Upper lobe of left lung (tissue), 6 donors: ENCODE measurements around the gene ASGR1. TPM values are rescaled to one million over a fixed set of nuclear protein-coding genes. Genes with fewer than 3 reads are reported as not detected.

Source experiments
- ATAC-seq, 2 donors: fragments of 200-7000 bp; cut with Tn5 transposase; one replicate each; pipeline ENCODE4 v1.9.1; 2022; ENCODE audit warnings: mild to moderate bottlenecking in 2 of 2, moderate library complexity in 2 of 2; ENCODE audit not compliant: low FRiP score in 2 of 2
- DNase-seq, 2 donors: peaks; one replicate each; pipeline ENCODE4 v3.0.0-alpha.2; 2019 to 2020
- H3K27ac ChIP-seq, 4 donors: fragments of 200-600 bp; sonication (generic); one replicate each; pipeline ENCODE4 v1.5.1; 2016 to 2019
- H3K27me3 ChIP-seq, 4 donors: fragments of 200-600 bp; sonication (generic); one replicate each; pipeline ENCODE4 v1.5.1; 2017 to 2019
- H3K36me3 ChIP-seq, 4 donors: fragments of 200-600 bp; sonication (generic); one replicate each; pipeline ENCODE4 v1.5.1; 2016 to 2019
- H3K4me1 ChIP-seq, 4 donors: fragments of 200-600 bp; sonication (generic); one replicate each; pipeline ENCODE4 v1.5.1; 2018 to 2019
- H3K4me3 ChIP-seq, 4 donors: fragments of 200-600 bp; sonication (generic); one replicate each; pipeline ENCODE4 v1.5.1; 2017 to 2019; ENCODE audit warnings: mild to moderate bottlenecking in 2 of 4, moderate library complexity in 1 of 4
- H3K9me3 ChIP-seq, 4 donors: fragments of 200-600 bp; sonication (generic); one replicate each; pipeline ENCODE4 v1.5.1; 2018 to 2019
- EP300 ChIP-seq, 4 donors: sonication (generic); formaldehyde crosslinking; IDR thresholded peaks; one replicate each; pipeline ENCODE4 v1.5.1; 2017; ENCODE audit warnings: antibody characterized with exemption in 4 of 4, control low read depth in 2 of 4
- POLR2A ChIP-seq, 4 donors: fragments of 450-650 bp; IDR thresholded peaks; one replicate each; pipeline ENCODE4 v1.5.1; 2016 to 2017; ENCODE audit warnings: antibody characterized with exemption in 4 of 4, mild to moderate bottlenecking in 2 of 4
- POLR2AphosphoS5 ChIP-seq, 2 donors: sonication (generic); formaldehyde crosslinking; IDR thresholded peaks; one replicate each; pipeline ENCODE4 v1.5.1; 2017; ENCODE audit warnings: antibody characterized with exemption in 2 of 2
- WGBS, 2 donors: methylation state at CpG; one replicate each; pipeline ENCODE4 v1.1.5; 2017 to 2018; 5-methylcytosine and 5-hydroxymethylcytosine counted together
- total RNA-seq, 6 donors: library from RNA; depleted of rRNA in 4 of 6; stranded (reverse); fragments of >200 nt in 4 of 6; gene quantifications; one replicate each; pipeline versions ENCODE4 v1.1.0 to v1.2.1, GENCODE V29; 2016 to 2021
- TF ChIP-seq, protein P1 (sequence below), 6 experiments: fragments of 450-650 bp in 4 of 6; fragments of 200-600 bp in 2 of 6; sonication (generic) in 2 of 6; IDR thresholded peaks; one replicate each; pipeline ENCODE4 v1.5.1; 2016 to 2019; ENCODE audit warnings: antibody characterized with exemption in 6 of 6
- donor health status: DM: no; HTN: no; CAD: no; lungs with moderate emphysema.
- donor health status: DM: no; HTN: yes; CAD: no; lungs with severe emphysema.

The ASGR1 gene
- total RNA-seq, 6 donors from 2014 or later, result 1.1 to 11.5 (median 6.8) TPM; not detected in 1

DNA sequence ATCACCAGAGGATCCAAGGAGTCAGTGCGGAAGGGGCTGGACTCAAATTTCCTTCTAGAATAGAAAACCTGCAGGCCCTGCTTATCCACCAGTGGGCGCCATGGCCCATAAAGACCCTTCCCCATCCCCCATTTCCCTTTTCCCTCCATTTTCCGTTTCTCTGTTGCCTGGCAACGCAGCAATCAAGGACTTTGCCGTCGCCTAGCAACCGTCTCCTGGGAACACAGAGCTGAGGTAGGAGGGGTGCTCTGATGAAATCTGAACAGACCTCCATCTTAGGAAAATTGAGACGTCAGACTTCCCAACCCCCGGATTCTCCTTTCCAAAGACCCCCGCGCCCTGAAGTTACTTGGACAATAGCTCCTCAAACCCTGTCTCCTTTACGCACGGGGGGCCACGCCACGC, 34.7 kb upstream of the ASGR1 start:
- H3K4me1 ChIP-seq, result peaks cover 41 to 54% (median 43%) of the 10 kb centered on the region in 4 donors
- ATAC-seq (peak in 1 of 2 donors; percentile 2), DNase-seq (peak in 1 of 2 donors; percentile 69)

DNA sequence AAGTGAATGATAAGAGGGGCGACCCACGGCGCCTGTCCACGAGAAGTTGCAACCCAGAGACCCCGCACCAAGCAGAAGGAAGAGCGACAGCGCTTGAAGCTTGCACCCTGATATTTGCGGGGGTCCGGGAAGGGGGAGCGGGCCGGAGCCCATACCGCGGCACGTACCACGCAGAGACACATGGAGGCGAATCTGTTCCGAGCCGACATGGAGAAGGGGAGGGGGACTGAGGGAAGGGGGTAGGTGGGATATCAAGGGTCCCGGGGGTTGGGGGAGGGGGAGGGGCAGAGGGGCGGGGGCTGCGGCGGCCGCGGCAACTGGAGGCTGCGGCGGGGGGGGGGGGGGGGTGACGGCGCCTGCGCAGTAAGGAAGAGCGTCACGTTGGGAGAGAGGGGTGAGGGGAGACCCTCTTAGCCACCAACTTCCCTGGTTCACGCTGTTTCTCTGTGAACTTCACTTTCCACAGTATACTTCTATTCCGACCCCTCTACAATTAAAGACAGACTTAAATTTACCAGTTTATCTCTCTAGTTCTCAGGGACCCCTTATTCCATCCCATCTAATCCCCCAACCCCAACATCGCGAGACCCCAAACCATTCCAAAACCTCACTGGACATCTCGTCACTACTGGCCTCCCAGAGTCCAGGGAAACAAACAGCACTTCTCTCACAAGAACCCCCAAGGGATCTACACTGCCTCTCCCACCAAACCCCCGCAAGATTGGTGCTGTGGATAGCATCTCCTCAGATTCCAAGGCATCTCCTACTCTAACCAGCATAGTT, 32.5 kb upstream of the ASGR1 start:
- Histone ChIP-seq H3K4me1 (peaks cover 25 to 33% (median 26%) of the 10 kb centered on the region in 4 donors), H3K4me3 (no peak overlapping the region), H3K36me3 (no peaks in the 10 kb centered on the region), H3K27ac (no peak overlapping the region), H3K9me3 (no peaks in the 10 kb centered on the region), H3K27me3 (no peaks in the 10 kb centered on the region)
- TF ChIP-seq, protein P1, sequence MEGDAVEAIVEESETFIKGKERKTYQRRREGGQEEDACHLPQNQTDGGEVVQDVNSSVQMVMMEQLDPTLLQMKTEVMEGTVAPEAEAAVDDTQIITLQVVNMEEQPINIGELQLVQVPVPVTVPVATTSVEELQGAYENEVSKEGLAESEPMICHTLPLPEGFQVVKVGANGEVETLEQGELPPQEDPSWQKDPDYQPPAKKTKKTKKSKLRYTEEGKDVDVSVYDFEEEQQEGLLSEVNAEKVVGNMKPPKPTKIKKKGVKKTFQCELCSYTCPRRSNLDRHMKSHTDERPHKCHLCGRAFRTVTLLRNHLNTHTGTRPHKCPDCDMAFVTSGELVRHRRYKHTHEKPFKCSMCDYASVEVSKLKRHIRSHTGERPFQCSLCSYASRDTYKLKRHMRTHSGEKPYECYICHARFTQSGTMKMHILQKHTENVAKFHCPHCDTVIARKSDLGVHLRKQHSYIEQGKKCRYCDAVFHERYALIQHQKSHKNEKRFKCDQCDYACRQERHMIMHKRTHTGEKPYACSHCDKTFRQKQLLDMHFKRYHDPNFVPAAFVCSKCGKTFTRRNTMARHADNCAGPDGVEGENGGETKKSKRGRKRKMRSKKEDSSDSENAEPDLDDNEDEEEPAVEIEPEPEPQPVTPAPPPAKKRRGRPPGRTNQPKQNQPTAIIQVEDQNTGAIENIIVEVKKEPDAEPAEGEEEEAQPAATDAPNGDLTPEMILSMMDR (IDR thresholded peaks at IDR 0.05), result no peak
- TF ChIP-seq POLR2A (IDR thresholded peaks at IDR 0.05) (no peak), EP300 (IDR thresholded peaks at IDR 0.05) (no peak), POLR2AphosphoS5 (IDR thresholded peaks at IDR 0.05) (no peak)
- DNase-seq (no peak), ATAC-seq (no peak)
- WGBS, 2 donors, result 49 to 59% methylated on average over 30 to 31 of the region's 37 CpGs

More for the DNA sequence above, 34.7 kb upstream of the ASGR1 start:
- Histone ChIP-seq H3K4me3 (peak overlapping the region in 3 of 4 donors; percentile 53 to 59 (median 54)), H3K27ac (peak overlapping the region; percentile 42 to 99 (median 60)), H3K36me3 (no peaks in the 10 kb centered on the region), H3K9me3 (no peaks in the 10 kb centered on the region), H3K27me3 (no peaks in the 10 kb centered on the region)
- 5 to 7% methylated on average over 15 of the region's 15 CpGs for WGBS, 2 donors
- TF ChIP-seq POLR2AphosphoS5 (IDR thresholded peaks at IDR 0.05) (no peak), POLR2A (IDR thresholded peaks at IDR 0.05) (no peak), EP300 (IDR thresholded peaks at IDR 0.05) (no peak)
- TF ChIP-seq, protein P1 (IDR thresholded peaks at IDR 0.05), result peak in 4 of 6 experiments; percentile 19 to 36 (median 28)

DNA sequence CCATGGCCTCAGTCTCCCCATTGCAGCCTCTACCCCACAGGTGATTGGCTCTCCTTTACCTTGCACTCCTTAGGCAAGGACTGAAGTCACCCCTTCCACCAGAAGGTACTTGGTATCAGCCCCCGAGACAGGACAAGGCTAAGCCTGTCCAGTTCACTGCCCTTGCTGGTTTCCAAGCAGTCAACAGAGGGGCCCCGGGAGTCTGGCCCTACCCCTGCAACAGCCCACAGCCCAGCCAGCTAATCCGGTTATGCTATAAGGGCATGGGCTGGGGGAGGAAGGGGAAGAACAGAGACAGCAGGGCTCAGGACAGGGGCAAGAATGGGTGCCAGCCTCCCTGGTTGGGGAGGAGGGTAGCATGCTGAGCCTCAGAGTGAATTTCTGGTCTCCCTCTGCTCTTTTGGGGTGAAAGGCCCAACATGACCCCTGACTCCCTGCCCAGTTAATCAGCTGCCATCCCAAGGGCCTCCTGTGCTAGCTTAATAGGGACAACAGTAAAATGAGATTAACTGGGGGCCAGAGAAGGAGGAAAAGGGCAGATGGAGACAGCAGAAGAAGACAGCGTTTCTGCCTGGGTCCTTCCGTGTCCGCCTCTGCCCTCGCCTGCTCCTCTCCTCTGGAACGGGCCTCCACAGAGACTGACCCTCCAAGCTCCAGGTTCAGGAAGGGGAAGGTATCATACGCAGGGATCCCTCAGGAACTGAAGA, 29.7 kb upstream of the ASGR1 start:
- no peak for TF ChIP-seq EP300 (IDR thresholded peaks at IDR 0.05)
- TF ChIP-seq, protein P1 (IDR thresholded peaks at IDR 0.05), result no peak
- no peak for TF ChIP-seq POLR2A (IDR thresholded peaks at IDR 0.05)
- no peak for TF ChIP-seq POLR2AphosphoS5 (IDR thresholded peaks at IDR 0.05)
- Histone ChIP-seq H3K27me3 (no peaks in the 10 kb centered on the region), H3K4me1 (peaks cover 15 to 24% (median 16%) of the 10 kb centered on the region in 4 donors), H3K4me3 (no peak overlapping the region), H3K36me3 (no peaks in the 10 kb centered on the region), H3K9me3 (no peaks in the 10 kb centered on the region), H3K27ac (no peak overlapping the region)
- 81 to 90% methylated on average over 9 of the region's 9 CpGs for WGBS, 2 donors
- DNase-seq, result no peak
- no peak for ATAC-seq

- TF ChIP-seq POLR2A (IDR thresholded peaks at IDR 0.05) (no peak), POLR2AphosphoS5 (IDR thresholded peaks at IDR 0.05) (no peak), EP300 (IDR thresholded peaks at IDR 0.05) (no peak)
- TF ChIP-seq, protein P1 (IDR thresholded peaks at IDR 0.05), result no peak
- Histone ChIP-seq H3K4me3 (no peak overlapping the region), H3K27ac (no peak overlapping the region), H3K36me3 (peaks cover 0 to 8% (median 4%) of the 10 kb centered on the region in 4 donors), H3K27me3 (no peaks in the 10 kb centered on the region), H3K4me1 (peaks cover 10 to 18% (median 13%) of the 10 kb centered on the region in 4 donors), H3K9me3 (no peaks in the 10 kb centered on the region)
- ATAC-seq (no peak), DNase-seq (peak in 1 of 2 donors; percentile 81)
- 70 to 77% methylated on average over 16 to 21 of the region's 21 CpGs for WGBS, 2 donors
These were observed 28.9 kb upstream of the ASGR1 start for GRCh38 chr17:7208027-7208571.
